ENCODE data around the gene ZDHHC4.

DNA sequence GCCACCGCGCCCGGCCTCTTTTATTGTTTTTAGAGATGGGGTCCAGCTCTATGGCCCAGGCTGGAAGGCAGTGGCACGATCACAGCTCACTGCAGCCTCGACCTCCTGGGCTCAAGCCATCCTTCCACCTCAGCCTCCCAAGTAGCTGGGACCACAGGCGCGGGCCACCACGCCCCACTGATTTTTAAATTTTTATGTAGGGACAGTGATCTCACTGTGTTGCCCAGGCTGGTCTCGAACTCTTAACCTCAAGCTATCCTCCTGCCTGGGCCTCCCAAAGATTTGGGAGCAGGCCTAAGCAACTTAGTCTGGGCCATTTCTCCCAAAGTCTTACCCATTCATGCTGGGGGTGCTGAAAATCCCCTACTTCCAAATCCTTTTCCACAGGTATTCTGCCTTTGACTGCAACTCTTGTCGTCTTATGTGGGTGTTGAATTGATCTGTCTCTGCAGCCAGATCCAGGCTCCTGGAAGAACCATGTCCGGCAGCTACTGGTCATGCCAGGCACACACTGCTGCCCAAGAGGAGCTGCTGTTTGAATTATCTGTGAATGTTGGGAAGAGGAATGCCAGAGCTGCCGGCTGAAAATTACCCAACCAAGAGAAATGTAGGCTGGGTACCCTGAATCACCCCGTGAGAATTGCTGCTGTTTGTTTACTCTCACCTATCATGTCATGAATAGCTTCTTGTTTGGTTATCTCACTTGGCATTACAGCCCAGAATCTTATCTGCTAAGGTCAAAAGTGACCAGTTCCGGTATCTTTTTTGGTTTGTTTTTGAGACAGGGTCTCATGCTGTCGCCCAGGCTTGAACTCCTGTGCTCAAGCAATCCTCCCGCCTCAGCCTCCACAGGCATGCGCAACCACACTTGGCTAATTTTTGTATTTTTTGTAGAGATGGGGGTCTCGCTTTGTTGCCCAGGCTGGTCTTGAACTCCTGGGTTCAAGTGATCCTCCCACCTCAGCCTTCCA lies 1.1 kb downstream of the ZDHHC4 start:
- TF ChIP-seq, protein P1, sequence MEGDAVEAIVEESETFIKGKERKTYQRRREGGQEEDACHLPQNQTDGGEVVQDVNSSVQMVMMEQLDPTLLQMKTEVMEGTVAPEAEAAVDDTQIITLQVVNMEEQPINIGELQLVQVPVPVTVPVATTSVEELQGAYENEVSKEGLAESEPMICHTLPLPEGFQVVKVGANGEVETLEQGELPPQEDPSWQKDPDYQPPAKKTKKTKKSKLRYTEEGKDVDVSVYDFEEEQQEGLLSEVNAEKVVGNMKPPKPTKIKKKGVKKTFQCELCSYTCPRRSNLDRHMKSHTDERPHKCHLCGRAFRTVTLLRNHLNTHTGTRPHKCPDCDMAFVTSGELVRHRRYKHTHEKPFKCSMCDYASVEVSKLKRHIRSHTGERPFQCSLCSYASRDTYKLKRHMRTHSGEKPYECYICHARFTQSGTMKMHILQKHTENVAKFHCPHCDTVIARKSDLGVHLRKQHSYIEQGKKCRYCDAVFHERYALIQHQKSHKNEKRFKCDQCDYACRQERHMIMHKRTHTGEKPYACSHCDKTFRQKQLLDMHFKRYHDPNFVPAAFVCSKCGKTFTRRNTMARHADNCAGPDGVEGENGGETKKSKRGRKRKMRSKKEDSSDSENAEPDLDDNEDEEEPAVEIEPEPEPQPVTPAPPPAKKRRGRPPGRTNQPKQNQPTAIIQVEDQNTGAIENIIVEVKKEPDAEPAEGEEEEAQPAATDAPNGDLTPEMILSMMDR (IDR thresholded peaks at IDR 0.05; ENCODE audit: low read length), result no peak
- no peak for TF ChIP-seq EZH2 (optimal IDR thresholded peaks at IDR 0.05; ENCODE audit: low read depth, low read length)
